ENCODE results near the gene OR52E4.

Gene OR52E4

GRCh38 chr11:5929571-5930368 is 49.3 kb downstream of the OR52E4 start:
- no peak for DNase-seq

- DNase-seq, result no peak
These were observed 50.2 kb downstream of the OR52E4 start for GRCh38 chr11:5930614-5931013.

GRCh38 chr11:5931061-5931460 is 50.6 kb downstream of the OR52E4 start:
- no peak for DNase-seq

- no peak for DNase-seq
These were observed 52.2 kb downstream of the OR52E4 start for GRCh38 chr11:5932671-5933070.

GRCh38 chr11:5933116-5933515 is 52.7 kb downstream of the OR52E4 start:
- no peak for DNase-seq

Data from SIG-M5 (cell line).